Activated CD4-positive, alpha-beta T cell treated with anti-CD3 and anti-CD28 coated beads for 24 hours (primary cell): ENCODE measurements around the gene SULT2B1.

ENCODE experiments used
- DNase-seq, 2 donors: peaks; one replicate each; pipeline ENCODE4 v3.0.0-alpha.2; 2020; ENCODE audit warnings: low read depth in 2 of 2

The SULT2B1 gene

GRCh38 chr19:48600679-48601417 lies 48.9 kb downstream of the SULT2B1 start:
- DNase-seq: no peak

- DNase-seq: no peak
Observed at GRCh38 chr19:48603001-48603400, 51.0 kb downstream of the SULT2B1 start.

- DNase-seq: no peak
Observed at GRCh38 chr19:48603449-48603848, 51.5 kb downstream of the SULT2B1 start.

GRCh38 chr19:48603850-48604249 lies 51.9 kb downstream of the SULT2B1 start:
- DNase-seq: no peak

- no peak for DNase-seq
Observed at GRCh38 chr19:48606463-48607358, 54.7 kb downstream of the SULT2B1 start, which contains the start of gene SPACA4. Gene SPACA4 (plus strand): TSS chr19:48606742. CDS start chr19:48606979, 237 bp downstream.

- no peak for DNase-seq
Observed at GRCh38 chr19:48607359-48607755, 55.4 kb downstream of the SULT2B1 start.

GRCh38 chr19:48608798-48609263 lies 56.9 kb downstream of the SULT2B1 start:
- no peak for DNase-seq

- no peak for DNase-seq
Observed at GRCh38 chr19:48609571-48610108, 57.7 kb downstream of the SULT2B1 start.

GRCh38 chr19:48611872-48612271 lies 59.9 kb downstream of the SULT2B1 start:
- no peak for DNase-seq

- no peak for DNase-seq
Observed at GRCh38 chr19:48613024-48613851, 61.3 kb downstream of the SULT2B1 start.

GRCh38 chr19:48613852-48614435 lies 62.0 kb downstream of the SULT2B1 start:
- DNase-seq: no peak

- DNase-seq: no peak
Observed at GRCh38 chr19:48614436-48615230, 62.7 kb downstream of the SULT2B1 start, which contains the start of gene FAM83E. Gene FAM83E (minus strand): TSS chr19:48615076. CDS start chr19:48613372, 1,704 bp downstream.

GRCh38 chr19:48615231-48616040 lies 63.5 kb downstream of the SULT2B1 start:
- no peak for DNase-seq

GRCh38 chr19:48616041-48616436 lies 64.1 kb downstream of the SULT2B1 start:
- DNase-seq: no peak

- DNase-seq: no peak
Observed at GRCh38 chr19:48616491-48617056, 64.6 kb downstream of the SULT2B1 start.

GRCh38 chr19:48617146-48617937 lies 65.4 kb downstream of the SULT2B1 start:
- DNase-seq: no peak

- DNase-seq: no peak
Observed at GRCh38 chr19:48618278-48618915, 66.4 kb downstream of the SULT2B1 start.
